Gastrocnemius medialis (tissue), 4 donors: ENCODE measurements around the gene SLC2A4. TPM values are rescaled to one million over a fixed set of nuclear protein-coding genes. Genes with fewer than 3 reads are reported as not detected.

ENCODE experiments used
- ATAC-seq, 2 donors: fragments of 150-250 bp; one replicate each; pipeline ENCODE4 v1.9.1; 2016
- DNase-seq, 2 donors: peaks; one replicate each; pipeline ENCODE4 v3.0.0-alpha.2; 2019
- H3K27ac ChIP-seq, 4 donors: fragments of 200-600 bp; sonication (generic); 1 replicate in 1 of 4; 2 replicates in 3 of 4; pipeline ENCODE4 v1.5.1; 2016 to 2018; ENCODE audit warnings: mild to moderate bottlenecking in 2 of 4, moderate library complexity in 1 of 4
- H3K27me3 ChIP-seq, 3 donors: fragments of 200-600 bp; sonication (generic) in 2 of 3; 1 replicate in 1 of 3; 2 replicates in 2 of 3; pipeline versions ENCODE4 v1.5.1 to v1.6.0; 2016 to 2019; ENCODE audit warnings: mild to moderate bottlenecking in 1 of 3, moderate library complexity in 1 of 3
- H3K36me3 ChIP-seq, 2 donors: fragments of 200-600 bp; sonication (generic) in 1 of 2; one replicate each; pipeline ENCODE4 v1.5.1; 2017 to 2018
- H3K4me1 ChIP-seq, 2 donors: fragments of 200-600 bp; sonication (generic) in 1 of 2; one replicate each; pipeline ENCODE4 v1.5.1; 2016 to 2017; ENCODE audit warnings: mild to moderate bottlenecking in 2 of 2
- H3K4me3 ChIP-seq, 4 donors: fragments of 200-600 bp; sonication (generic) in 3 of 4; 1 replicate in 1 of 4; 2 replicates in 3 of 4; pipeline ENCODE4 v1.5.1; 2016 to 2019; ENCODE audit warnings: mild to moderate bottlenecking in 2 of 4
- H3K9me3 ChIP-seq, 3 donors: fragments of 200-600 bp; sonication (generic) in 2 of 3; 1 replicate in 1 of 3; 2 replicates in 2 of 3; pipeline ENCODE4 v1.5.1; 2016 to 2019
- CTCF ChIP-seq, 5 experiments: fragments of 450-650 bp in 3 of 5; fragments of 200-600 bp in 2 of 5; sonication (generic) in 2 of 5; IDR thresholded peaks in 4 of 5; conservative IDR thresholded peaks in 1 of 5; 1 replicate in 4 of 5; 2 replicates in 1 of 5; pipeline ENCODE4 v1.5.1; 2016 to 2019; ENCODE audit warnings: antibody characterized with exemption in 5 of 5, mild to moderate bottlenecking in 3 of 5, moderate library complexity in 3 of 5
- POLR2A ChIP-seq, 2 donors: fragments of 450-650 bp; IDR thresholded peaks; one replicate each; pipeline ENCODE4 v1.6.1; 2017; ENCODE audit warnings: antibody characterized with exemption in 2 of 2, mild to moderate bottlenecking in 2 of 2, moderate library complexity in 2 of 2
- in situ Hi-C, 4 donors: fragments of 200-750 bp; cut with MboI; loops; one replicate each; pipeline versions ENCODE4 v1.15.0 to v1.8.0; 2017; ENCODE audit warnings: low sequenced_read_pairs in 4 of 4
- intact Hi-C: fragments of 100-400 bp; cut with DNase I; formaldehyde crosslinking; loops from one replicate; pipeline ENCODE4 v1.15.1; 2023; ENCODE audit warnings: low total_unique reads
- total RNA-seq, 4 donors: library from RNA; depleted of rRNA; stranded (reverse); fragments of >200 nt; gene quantifications; one replicate each; pipeline versions ENCODE4 v1.1.0 to v1.2.3, GENCODE V29; 2016

SLC2A4 gene
- total RNA-seq, 4 donors from 2014 or later: 148 to 310 (median 227) TPM

- in situ Hi-C loops (no loop called here), intact Hi-C loops (no loop called here)
- no peak for ATAC-seq
- Histone ChIP-seq H3K27me3 (no peaks in the 10 kb centered on the region), H3K36me3 (peaks cover 0 to 5% of the 10 kb centered on the region in 2 donors), H3K4me3 (no peak overlapping the region), H3K9me3 (no peaks in the 10 kb centered on the region), H3K4me1 (peaks cover 20 to 23% of the 10 kb centered on the region in 2 donors), H3K27ac (peak overlapping the region in 2 of 4 donors; percentile 95 to 97)
- TF ChIP-seq POLR2A (IDR thresholded peaks at IDR 0.05) (no peak), CTCF (IDR thresholded peaks at IDR 0.05 in 4 of 5, conservative IDR thresholded peaks at IDR 0.05 in 1 of 5) (no peak)
- no peak for DNase-seq
These were observed 2.1 kb upstream of the SLC2A4 start for GRCh38 chr17:7279448-7279847.

GRCh38 chr17:7280519-7281073 is 922 bp upstream of the SLC2A4 start:
- no peaks in the 10 kb centered on the region for H3K27me3 ChIP-seq
- H3K9me3 ChIP-seq: no peaks in the 10 kb centered on the region
- H3K4me1 ChIP-seq: peaks cover 31 to 33% of the 10 kb centered on the region in 2 donors
- ATAC-seq (peak; percentile 50 to 53), DNase-seq (peak; percentile 83 to 91)
- intact Hi-C loops (loop anchor here (1.0 to 5.0 kb wide), 5 partner anchors 16 to 872 kb away; partner anchors contain the start of genes EIF5A, ELP5 and PER1), in situ Hi-C loops (no loop called here)
- peak; percentile 51 for TF ChIP-seq POLR2A (IDR thresholded peaks at IDR 0.05)
- peak; percentile 95 to 99 (median 98) for TF ChIP-seq CTCF (IDR thresholded peaks at IDR 0.05 in 4 of 5, conservative IDR thresholded peaks at IDR 0.05 in 1 of 5)
- peak overlapping the region; percentile 95 to 100 (median 98) for H3K27ac ChIP-seq
- peak overlapping the region; percentile 70 to 80 (median 76) for H3K4me3 ChIP-seq
- peaks cover 0 to 15% of the 10 kb centered on the region in 2 donors for H3K36me3 ChIP-seq

- intact Hi-C loops (loop anchor here (1.0 to 5.0 kb wide), 4 partner anchors 25 to 870 kb away; partner anchors contain the start of genes EIF5A, ELP5 and PER1), in situ Hi-C loops (no loop called here)
- ATAC-seq (peak; percentile 41 to 42), DNase-seq (peak; percentile 89 to 96)
- H3K27me3 ChIP-seq: no peaks in the 10 kb centered on the region
- H3K4me3 ChIP-seq: peak overlapping the region; percentile 70 to 80 (median 76)
- no peaks in the 10 kb centered on the region for H3K9me3 ChIP-seq
- H3K27ac ChIP-seq: peak overlapping the region; percentile 95 to 100 (median 98)
- peaks cover 40 to 44% of the 10 kb centered on the region in 2 donors for H3K4me1 ChIP-seq
- no peak for TF ChIP-seq CTCF (IDR thresholded peaks at IDR 0.05 in 4 of 5, conservative IDR thresholded peaks at IDR 0.05 in 1 of 5)
- peak; percentile 46 to 47 for TF ChIP-seq POLR2A (IDR thresholded peaks at IDR 0.05)
- H3K36me3 ChIP-seq: peaks cover 0 to 28% of the 10 kb centered on the region in 2 donors
These were observed 634 bp downstream of the SLC2A4 start for GRCh38 chr17:7281953-7282751.

- H3K36me3 ChIP-seq: peaks cover 0 to 28% of the 10 kb centered on the region in 2 donors
- peak overlapping the region; percentile 70 to 80 (median 76) for H3K4me3 ChIP-seq
- peak overlapping the region; percentile 95 to 100 (median 98) for H3K27ac ChIP-seq
- no peaks in the 10 kb centered on the region for H3K27me3 ChIP-seq
- DNase-seq (peak; percentile 69 to 80), ATAC-seq (peak; percentile 35 to 52)
- intact Hi-C loops: loop anchor here (5.0 kb wide), 1 partner anchor 869 kb away; the partner anchor contains the start of gene PER1
- TF ChIP-seq CTCF (IDR thresholded peaks at IDR 0.05 in 4 of 5, conservative IDR thresholded peaks at IDR 0.05 in 1 of 5) (no peak), POLR2A (IDR thresholded peaks at IDR 0.05) (no peak)
- peaks cover 40 to 44% of the 10 kb centered on the region in 2 donors for H3K4me1 ChIP-seq
- in situ Hi-C loops: no loop called here
- H3K9me3 ChIP-seq: no peaks in the 10 kb centered on the region
These were observed 1.3 kb downstream of the SLC2A4 start for GRCh38 chr17:7282752-7283321.
